ENCODE data around the gene RELA. TPM values are rescaled to one million over a fixed set of nuclear protein-coding genes. Genes with fewer than 3 reads are reported as not detected.
A peak's percentile ranks its signal among the peaks of the same experiment; 100 is the strongest.
"Not testable (repeated sequence)": the region's sequence is repeated elsewhere in the genome, so short reads cannot be mapped to it uniquely, and the experiment has no call there.

RELA gene
- total RNA-seq, 1 donor: 31.8 TPM

GRCh38 chr11:65709661-65710060 lies 46.9 kb upstream of the RELA start:
- peaks cover 14% of the 10 kb centered on the region for H3K4me1 ChIP-seq (ENCODE audit: insufficient read depth, low read length)

GRCh38 chr11:65708451-65708850 lies 45.7 kb upstream of the RELA start:
- H3K4me2 ChIP-seq (ENCODE audit: insufficient read depth, low read length): no peak overlapping the region
- H3K36me3 ChIP-seq (ENCODE audit: insufficient read depth, low read length): peaks cover 2% of the 10 kb centered on the region
- H3K9me3 ChIP-seq (ENCODE audit: low read depth, low read length): no peaks in the 10 kb centered on the region
- no peak overlapping the region for H3K4me3 ChIP-seq (ENCODE audit: insufficient read depth, low read length)
- TF ChIP-seq CTCF (IDR thresholded peaks at IDR 0.05; ENCODE audit: extremely low read depth, low read depth, low read length): no peak
- H4K20me1 ChIP-seq (ENCODE audit: insufficient read depth, low read length): peaks cover 2% of the 10 kb centered on the region
- H3K4me1 ChIP-seq (ENCODE audit: insufficient read depth, low read length): peaks cover 14% of the 10 kb centered on the region
- H3K79me2 ChIP-seq (ENCODE audit: insufficient read depth, low read length): peaks cover 11% of the 10 kb centered on the region
- H3K27ac ChIP-seq (ENCODE audit: low read depth, low read length): no peak overlapping the region
- H2AFZ ChIP-seq (ENCODE audit: low read length): no peak overlapping the region
- H3K27me3 ChIP-seq (ENCODE audit: insufficient read depth, low read length): peaks cover 4% of the 10 kb centered on the region
- no peak for DNase-seq (ENCODE audit: insufficient read length, low spot score, missing footprints)

More at GRCh38 chr11:65709661-65710060, 46.9 kb upstream of the RELA start:
- TF ChIP-seq CTCF (IDR thresholded peaks at IDR 0.05; ENCODE audit: extremely low read depth, low read depth, low read length): no peak
- no peak overlapping the region for H3K4me2 ChIP-seq (ENCODE audit: insufficient read depth, low read length)
- no peak overlapping the region for H3K27ac ChIP-seq (ENCODE audit: low read depth, low read length)
- no peak overlapping the region for H2AFZ ChIP-seq (ENCODE audit: low read length)
- H3K79me2 ChIP-seq (ENCODE audit: insufficient read depth, low read length): peaks cover 14% of the 10 kb centered on the region
- no peaks in the 10 kb centered on the region for H3K9me3 ChIP-seq (ENCODE audit: low read depth, low read length)
- peaks cover 2% of the 10 kb centered on the region for H4K20me1 ChIP-seq (ENCODE audit: insufficient read depth, low read length)
- no peak overlapping the region for H3K4me3 ChIP-seq (ENCODE audit: insufficient read depth, low read length)
- H3K36me3 ChIP-seq (ENCODE audit: insufficient read depth, low read length): peaks cover 14% of the 10 kb centered on the region
- no peak for DNase-seq (ENCODE audit: insufficient read length, low spot score, missing footprints)
- peaks cover under 1% of the 10 kb centered on the region for H3K27me3 ChIP-seq (ENCODE audit: insufficient read depth, low read length)

- H4K20me1 ChIP-seq (ENCODE audit: insufficient read depth, low read length); H3K4me3 ChIP-seq (ENCODE audit: insufficient read depth, low read length); H3K4me2 ChIP-seq (ENCODE audit: insufficient read depth, low read length); DNase-seq (ENCODE audit: insufficient read length, low spot score, missing footprints); H3K4me1 ChIP-seq (ENCODE audit: insufficient read depth, low read length); H2AFZ ChIP-seq (ENCODE audit: low read length); H3K36me3 ChIP-seq (ENCODE audit: insufficient read depth, low read length); H3K27ac ChIP-seq (ENCODE audit: low read depth, low read length); H3K9me3 ChIP-seq (ENCODE audit: low read depth, low read length); H3K79me2 ChIP-seq (ENCODE audit: insufficient read depth, low read length): not testable (repeated sequence)
- peaks cover 16% of the 10 kb centered on the region for H3K27me3 ChIP-seq (ENCODE audit: insufficient read depth, low read length)
Observed at GRCh38 chr11:65707002-65707401, 44.3 kb upstream of the RELA start.

GRCh38 chr11:65706303-65706763 lies 43.6 kb upstream of the RELA start:
- H2AFZ ChIP-seq (ENCODE audit: low read length): peak overlapping the region; percentile 56
- H3K36me3 ChIP-seq (ENCODE audit: insufficient read depth, low read length); H4K20me1 ChIP-seq (ENCODE audit: insufficient read depth, low read length); DNase-seq (ENCODE audit: insufficient read length, low spot score, missing footprints); H3K9me3 ChIP-seq (ENCODE audit: low read depth, low read length); H3K79me2 ChIP-seq (ENCODE audit: insufficient read depth, low read length); H3K4me1 ChIP-seq (ENCODE audit: insufficient read depth, low read length); H3K4me3 ChIP-seq (ENCODE audit: insufficient read depth, low read length); H3K27ac ChIP-seq (ENCODE audit: low read depth, low read length): not testable (repeated sequence)
- peak; percentile 48 for TF ChIP-seq CTCF (IDR thresholded peaks at IDR 0.05; ENCODE audit: extremely low read depth, low read depth, low read length)
- H3K4me2 ChIP-seq (ENCODE audit: insufficient read depth, low read length): peak overlapping the region; percentile 61
- H3K27me3 ChIP-seq (ENCODE audit: insufficient read depth, low read length): peaks cover 20% of the 10 kb centered on the region
